NCI-H1436 treated with DMSO at 0.1 percent for 48 hours (cell line): ENCODE data around the gene SLC25A6.
"Not testable (repeated sequence)": the region's sequence is repeated elsewhere in the genome, so short reads cannot be mapped to it uniquely, and the experiment has no call there.

ENCODE experiments used
- DNase-seq: peaks from one replicate; lab custom pipeline; 2025; lab: John Stamatoyannopoulos, UW

SLC25A6 gene

DNA sequence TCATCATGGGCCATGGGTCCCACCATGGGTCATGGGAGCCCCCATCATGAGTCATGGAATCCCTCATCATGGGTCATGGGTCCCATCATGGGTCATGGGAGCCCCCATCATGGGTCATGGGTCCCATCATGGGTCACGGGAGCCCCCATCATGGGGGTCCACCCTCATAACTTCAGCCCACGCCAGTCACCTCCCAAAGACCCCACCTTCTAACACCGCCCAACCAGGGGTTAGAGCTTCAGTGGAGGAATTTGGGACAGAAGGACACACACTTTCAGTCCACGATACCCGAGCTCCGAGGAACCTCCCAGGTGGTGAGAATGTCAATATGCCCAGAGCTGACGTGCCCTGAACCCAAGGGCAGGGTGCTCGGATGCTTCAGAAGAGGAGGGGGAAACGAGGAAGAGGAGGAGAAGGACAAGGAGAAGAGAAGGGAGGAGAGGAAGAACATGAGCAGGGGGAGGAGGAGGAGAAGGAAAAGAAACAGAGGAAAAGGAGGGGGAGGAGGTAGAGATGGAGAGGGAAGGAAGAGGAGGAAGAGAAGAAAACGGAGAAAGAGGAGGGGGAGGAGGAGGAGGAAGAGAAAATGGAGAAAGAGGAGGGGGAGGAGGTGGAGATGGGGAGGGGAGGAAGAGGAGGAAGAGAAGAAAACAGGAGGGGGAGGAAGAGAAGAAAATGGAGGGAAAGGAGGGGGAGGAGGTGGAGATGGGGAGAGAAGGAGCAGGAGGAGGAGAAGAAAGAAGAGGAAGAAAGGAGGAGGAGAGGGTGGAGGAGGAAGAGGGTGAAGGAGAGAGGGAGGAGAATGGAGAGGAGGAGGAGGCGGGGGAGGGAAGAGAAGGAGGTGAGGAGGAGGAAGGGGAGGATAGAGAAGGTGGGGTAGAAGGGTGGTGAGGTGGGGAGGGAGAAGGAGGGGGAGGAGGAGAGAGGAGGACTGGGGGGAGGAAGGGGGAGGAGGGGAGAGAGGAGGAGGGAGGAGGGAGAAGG is 37.6 kb downstream of the SLC25A6 start:
- DNase-seq: no peak

GRCh38 chrX:1351981-1352714 is 39.8 kb downstream of the SLC25A6 start:
- no peak for DNase-seq

- not testable (repeated sequence) for DNase-seq
Measured at GRCh38 chrX:1349606-1350005, 42.3 kb downstream of the SLC25A6 start.

DNA sequence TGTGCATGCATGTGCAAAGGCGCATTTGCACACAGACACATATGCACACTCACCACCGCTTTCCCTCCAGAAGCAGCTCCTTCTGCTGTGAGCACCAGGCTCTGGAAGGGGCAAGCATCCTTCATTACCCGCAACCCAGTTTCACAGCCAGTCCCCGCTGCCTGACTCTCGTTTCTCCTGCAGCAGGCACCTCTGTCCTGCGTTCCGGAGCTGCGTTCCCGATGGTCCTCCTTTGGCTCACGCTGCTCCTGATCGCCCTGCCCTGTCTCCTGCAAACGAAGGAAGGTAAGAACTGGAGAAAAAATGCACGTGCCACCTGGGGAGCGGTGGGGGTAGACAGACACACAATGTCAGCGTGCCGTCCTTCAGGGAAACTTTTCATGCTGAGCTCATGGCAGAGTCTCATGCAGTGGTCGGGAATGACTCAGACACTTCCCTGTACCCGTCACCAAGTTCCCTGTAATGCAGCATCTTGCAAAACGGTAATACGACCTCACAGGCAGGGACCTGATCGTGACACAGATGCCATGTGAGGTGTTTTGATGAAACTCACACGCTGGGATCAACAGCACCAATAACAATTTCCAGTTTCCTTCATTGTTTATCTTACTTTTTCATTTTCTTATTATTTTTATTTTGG is 50.2 kb downstream of the SLC25A6 start:
- DNase-seq: no peak

DNA sequence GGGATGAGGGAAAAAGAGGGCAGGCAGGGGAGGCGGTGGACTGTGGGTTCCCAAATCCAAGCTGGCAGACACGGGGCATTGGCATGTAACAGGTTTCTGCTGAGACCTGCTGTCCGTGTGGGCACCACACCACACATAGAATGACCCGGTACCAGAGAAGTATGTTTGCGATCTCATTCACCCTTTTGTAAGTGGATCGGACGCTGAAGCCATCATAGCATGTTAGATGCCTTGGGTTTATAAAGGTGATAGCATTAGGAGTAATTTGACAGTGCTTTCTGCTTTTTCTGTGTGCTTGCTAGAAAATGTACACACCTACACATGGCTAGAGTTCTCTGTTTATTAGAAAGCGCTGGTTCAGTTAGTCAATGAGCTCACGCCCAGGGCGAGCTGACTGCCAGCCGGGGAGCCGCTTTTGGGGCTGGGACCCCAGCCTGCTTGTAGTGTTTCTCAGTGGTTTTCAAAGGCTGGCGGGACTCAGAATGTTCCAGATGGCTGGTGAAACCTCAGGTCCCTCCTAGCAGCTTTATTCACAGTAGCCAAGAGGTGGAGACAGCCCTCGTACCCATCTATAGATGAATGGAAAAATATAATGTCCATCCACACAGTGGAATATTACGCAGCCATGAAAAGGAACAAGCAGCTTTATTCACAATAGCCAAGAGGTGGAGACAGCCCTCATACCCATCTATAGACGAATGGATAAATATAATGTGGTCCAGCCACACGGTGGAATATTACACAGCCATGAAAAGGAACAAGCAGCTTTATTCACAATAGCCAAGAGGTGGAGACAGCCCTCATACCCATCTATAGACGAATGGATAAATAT is 54.7 kb downstream of the SLC25A6 start:
- no peak for DNase-seq

- no peak for DNase-seq
Measured at GRCh38 chrX:1336331-1336943, 55.5 kb downstream of the SLC25A6 start, which contains the start of gene IL3RA. TSS of gene IL3RA (plus strand) at chrX:1336785. CDS start at chrX:1341766, 4,981 bp downstream.
